HepG2 (cell line): ENCODE results near the gene PIAS1. TPM values are rescaled to one million over a fixed set of nuclear protein-coding genes. Genes with fewer than 3 reads are reported as not detected.

Source experiments
- ATAC-seq: fragments of 200-7000 bp; cut with Tn5 transposase; 3 replicates; pipeline ENCODE4 v1.9.1; 2020; ENCODE audit warnings: mild to moderate bottlenecking, moderate library complexity
- BruUV-seq: library from RNA; stranded (reverse); fragments of 400-500 nt; replicated peaks from 2 replicates; lab custom pipeline; 2021; lab: Mats Ljungman, UMichigan
- CTCF ChIA-PET: fragments of 300-600 bp; formaldehyde crosslinking; extraction: SDS; loops from one replicate; lab custom pipeline; 2021; ENCODE audit warnings: low total read pairs, inconsistent platforms, low intra/inter-chr PET ratio; lab: Yijun Ruan, JAX
- POLR2A ChIA-PET: fragments of 350-600 bp; sonication (Branson Sonifier 250); formaldehyde crosslinking; loops from one replicate; lab custom pipeline; 2020; ENCODE audit warnings: antibody characterized with exemption, inconsistent platforms; lab: Yijun Ruan, JAX
- DNase-seq: peaks from one replicate; pipeline ENCODE4 v3.0.0-alpha.2; 2015; ENCODE audit warnings: low spot score
- FAIRE-seq: peaks from 3 replicates; lab custom pipeline; 2011; peaks lifted over from hg19 to GRCh38; lab: Jason Lieb, UNC
- H2AFZ ChIP-seq: one replicate; pipeline ENCODE4 v1.6.1; 2011; ENCODE audit warnings: low read length, inconsistent platforms
- H3K27ac ChIP-seq: fragments of 300-600 bp; 3 replicates; pipeline ENCODE4 v1.8.0; 2011; ENCODE audit warnings: mixed run types, mild to moderate bottlenecking, mixed read lengths, low read length, inconsistent platforms; ENCODE audit not compliant: insufficient read depth; ENCODE audit errors: extremely low read length
- H3K27me3 ChIP-seq, 2 experiments: fragments of 200-600 bp in 1 of 2; 2 replicates in 1 of 2; 3 replicates in 1 of 2; pipeline versions ENCODE4 v1.6.0 to v1.8.0; 2011; ENCODE audit warnings: low read length in 2 of 2, mild to moderate bottlenecking in 2 of 2, moderate library complexity in 2 of 2, inconsistent platforms in 1 of 2; ENCODE audit not compliant: insufficient read depth in 2 of 2, control insufficient read depth in 1 of 2
- H3K36me3 ChIP-seq, 2 experiments: fragments of 200-600 bp in 1 of 2; replicated peaks in 1 of 2; 2 replicates in 1 of 2; 3 replicates in 1 of 2; pipeline versions ENCODE4 v1.5.1 to v1.8.0; 2011; ENCODE audit warnings: low read length in 2 of 2, inconsistent platforms in 1 of 2; ENCODE audit not compliant: insufficient read depth in 2 of 2, control insufficient read depth in 1 of 2
- H3K4me1 ChIP-seq: 2 replicates; pipeline ENCODE4 v1.5.1; 2012; ENCODE audit warnings: low read length, inconsistent platforms; ENCODE audit not compliant: insufficient read depth
- H3K4me2 ChIP-seq: 2 replicates; pipeline ENCODE4 v1.6.0; 2011; ENCODE audit warnings: low read depth, low read length, inconsistent platforms
- H3K4me3 ChIP-seq, 3 experiments: fragments of 200-600 bp in 1 of 3; sonication (generic), shearing (Covaris generic) in 1 of 3; replicated peaks in 1 of 3; 2 replicates each; pipeline ENCODE4 v1.5.1; 2011 to 2016; ENCODE audit warnings: low read length in 3 of 3, inconsistent platforms in 2 of 3, low read depth in 2 of 3, mild to moderate bottlenecking in 2 of 3, control low read depth in 1 of 3, mixed read lengths in 1 of 3; ENCODE audit not compliant: insufficient read depth in 1 of 3
- H3K79me2 ChIP-seq: one replicate; pipeline ENCODE4 v1.6.1; 2011; ENCODE audit warnings: low read length, inconsistent platforms; ENCODE audit not compliant: insufficient read depth
- H3K9ac ChIP-seq: 2 replicates; pipeline ENCODE4 v1.6.0; 2011; ENCODE audit warnings: mild to moderate bottlenecking, low read depth, low read length, inconsistent platforms; ENCODE audit not compliant: insufficient read depth
- H3K9me3 ChIP-seq: 2 replicates; pipeline ENCODE4 v1.5.1; 2012; ENCODE audit warnings: mild to moderate bottlenecking, low read length
- H4K20me1 ChIP-seq: 2 replicates; pipeline ENCODE4 v1.6.0; 2011; ENCODE audit warnings: inconsistent platforms, mild to moderate bottlenecking, low read length, moderate library complexity; ENCODE audit not compliant: insufficient read depth
- DPF2 ChIP-seq: sonication (generic); formaldehyde crosslinking; IDR thresholded peaks from 2 replicates; pipeline ENCODE4 v1.4.0; 2020; ENCODE audit warnings: mild to moderate bottlenecking, low read depth, missing genetic modification reagents, borderline replicate concordance
- EHMT2 ChIP-seq: fragments of 200-600 bp; sonication (generic); IDR thresholded peaks from 2 replicates; pipeline ENCODE4 v1.7.0; 2017; ENCODE audit warnings: antibody characterized with exemption, low read depth, low read length, borderline replicate concordance
- FOXK2 ChIP-seq: fragments of 450-650 bp; IDR thresholded peaks from 2 replicates; pipeline ENCODE4 v1.6.1; 2016
- KLF12 ChIP-seq: sonication (generic); formaldehyde crosslinking; IDR thresholded peaks from 2 replicates; pipeline ENCODE4 v1.4.0; 2020; ENCODE audit warnings: missing genetic modification reagents, borderline replicate concordance
- MXD1 ChIP-seq: sonication (generic); formaldehyde crosslinking; IDR thresholded peaks from 2 replicates; pipeline ENCODE4 v1.4.0; 2020; ENCODE audit warnings: mild to moderate bottlenecking, missing genetic modification reagents
- MYC ChIP-seq: sonication (generic); formaldehyde crosslinking; IDR thresholded peaks from 2 replicates; pipeline ENCODE4 v1.9.0; 2021; ENCODE audit warnings: missing genetic modification reagents, borderline replicate concordance
- NRL ChIP-seq: sonication (generic); formaldehyde crosslinking; IDR thresholded peaks from 2 replicates; pipeline ENCODE4 v1.5.0; 2020; ENCODE audit warnings: missing genetic modification reagents, mild to moderate bottlenecking, moderate library complexity, borderline replicate concordance
- PRPF4 ChIP-seq: fragments of 200-400 bp; formaldehyde crosslinking; IDR thresholded peaks from 2 replicates; pipeline ENCODE4 v1.6.1; 2016; ENCODE audit warnings: low read length, low read depth; ENCODE audit not compliant: poor library complexity, severe bottlenecking
- SNAI1 ChIP-seq: sonication (generic); formaldehyde crosslinking; IDR thresholded peaks from 2 replicates; pipeline ENCODE4 v1.5.0; 2020; ENCODE audit warnings: mild to moderate bottlenecking, missing genetic modification reagents, borderline replicate concordance
- SOX6 ChIP-seq, 2 experiments: fragments of 450-650 bp in 1 of 2; sonication (generic) in 1 of 2; formaldehyde crosslinking in 1 of 2; IDR thresholded peaks; 2 replicates each; pipeline versions ENCODE4 v1.4.0 to v1.6.1; 2017 to 2020; ENCODE audit warnings: antibody characterized with exemption in 1 of 2, mild to moderate bottlenecking in 1 of 2, missing genetic modification reagents in 1 of 2
- SP2 ChIP-seq: sonication (generic); formaldehyde crosslinking; IDR thresholded peaks from 2 replicates; pipeline ENCODE4 v1.5.1; 2020; ENCODE audit warnings: mild to moderate bottlenecking, missing genetic modification reagents
- SRY ChIP-seq: sonication (generic); formaldehyde crosslinking; IDR thresholded peaks from 2 replicates; pipeline ENCODE4 v1.8.0; 2022; ENCODE audit warnings: mild to moderate bottlenecking, missing genetic modification reagents
- THAP11 ChIP-seq: IDR thresholded peaks from 2 replicates; pipeline ENCODE4 v1.6.1; 2016; ENCODE audit warnings: missing biosample characterization, missing genetic modification reagents
- TOE1 ChIP-seq: sonication (generic); formaldehyde crosslinking; IDR thresholded peaks from 2 replicates; pipeline ENCODE4 v1.4.0; 2020; ENCODE audit warnings: mild to moderate bottlenecking, missing genetic modification reagents
- ZMYM2 ChIP-seq: sonication (generic); formaldehyde crosslinking; IDR thresholded peaks from 2 replicates; pipeline ENCODE4 v1.8.0; 2022; ENCODE audit warnings: mild to moderate bottlenecking, missing genetic modification reagents
- ZNF143 ChIP-seq: sonication (generic); formaldehyde crosslinking; IDR thresholded peaks from 2 replicates; pipeline ENCODE4 v1.4.0; 2020; ENCODE audit warnings: missing genetic modification reagents
- ZNF207 ChIP-seq: fragments of 450-650 bp; IDR thresholded peaks from 2 replicates; pipeline ENCODE4 v1.6.1; 2016; ENCODE audit warnings: antibody characterized with exemption, borderline replicate concordance
- ZNF569 ChIP-seq: sonication (generic); formaldehyde crosslinking; IDR thresholded peaks from 2 replicates; pipeline ENCODE4 v1.5.0; 2020; ENCODE audit warnings: mild to moderate bottlenecking, missing genetic modification reagents, moderate library complexity, borderline replicate concordance
- ZNF775 ChIP-seq: sonication (generic); formaldehyde crosslinking; IDR thresholded peaks from 2 replicates; pipeline ENCODE4 v1.4.0; 2020; ENCODE audit warnings: missing genetic modification reagents, mild to moderate bottlenecking, moderate library complexity, borderline replicate concordance
- in situ Hi-C: cut with HindIII; loops from 2 replicates; pipeline ENCODE4 v1.10.0; 2017; ENCODE audit warnings: low pct_unique_long_range_greater_than_20kb; ENCODE audit not compliant: extremely low pct_ligation_motif_present
- intact Hi-C: fragments of 100-400 bp; cut with micrococcal nuclease; formaldehyde crosslinking; loops from one replicate; pipeline ENCODE4 v1.10.0; 2022; ENCODE audit not compliant: unreplicated experiment
- polyA plus RNA-seq, 8 experiments: library from polyadenylated mRNA; depleted of rRNA in 3 of 8; stranded (reverse) in 7 of 8; unstranded in 1 of 8; fragments of >200 nt; fragmentation: Illumina TruSeq in 4 of 8; extraction: Trizol in 4 of 8; gene quantifications; 2 replicates each; pipeline versions ENCODE4 v1.2.1 to v1.2.3, GENCODE V29; 2011 to 2016; ENCODE audit warnings: low read depth in 4 of 8, missing spikeins in 1 of 8, mixed read lengths in 1 of 8; ENCODE audit not compliant: insufficient read depth in 1 of 8
- total RNA-seq, 5 experiments: library from RNA; depleted of rRNA; stranded (reverse); fragments of >200 nt; fragmentation: Illumina TruSeq; extraction: Trizol; gene quantifications; 2 replicates each; pipeline ENCODE4 v1.2.3, GENCODE V29; 2016; ENCODE audit warnings: low read depth in 1 of 5
- TF ChIP-seq, protein P1 (sequence below): sonication (generic); formaldehyde crosslinking; IDR thresholded peaks from 2 replicates; pipeline ENCODE4; 2020; ENCODE audit warnings: missing genetic modification reagents, mild to moderate bottlenecking, borderline replicate concordance

Gene PIAS1
- total and polyA plus RNA-seq, 2 of the 13 experiments (the other 11 are each of a cell fraction or from before 2014, with no cell fraction given): 20.7 to 33.7 TPM

DNA sequence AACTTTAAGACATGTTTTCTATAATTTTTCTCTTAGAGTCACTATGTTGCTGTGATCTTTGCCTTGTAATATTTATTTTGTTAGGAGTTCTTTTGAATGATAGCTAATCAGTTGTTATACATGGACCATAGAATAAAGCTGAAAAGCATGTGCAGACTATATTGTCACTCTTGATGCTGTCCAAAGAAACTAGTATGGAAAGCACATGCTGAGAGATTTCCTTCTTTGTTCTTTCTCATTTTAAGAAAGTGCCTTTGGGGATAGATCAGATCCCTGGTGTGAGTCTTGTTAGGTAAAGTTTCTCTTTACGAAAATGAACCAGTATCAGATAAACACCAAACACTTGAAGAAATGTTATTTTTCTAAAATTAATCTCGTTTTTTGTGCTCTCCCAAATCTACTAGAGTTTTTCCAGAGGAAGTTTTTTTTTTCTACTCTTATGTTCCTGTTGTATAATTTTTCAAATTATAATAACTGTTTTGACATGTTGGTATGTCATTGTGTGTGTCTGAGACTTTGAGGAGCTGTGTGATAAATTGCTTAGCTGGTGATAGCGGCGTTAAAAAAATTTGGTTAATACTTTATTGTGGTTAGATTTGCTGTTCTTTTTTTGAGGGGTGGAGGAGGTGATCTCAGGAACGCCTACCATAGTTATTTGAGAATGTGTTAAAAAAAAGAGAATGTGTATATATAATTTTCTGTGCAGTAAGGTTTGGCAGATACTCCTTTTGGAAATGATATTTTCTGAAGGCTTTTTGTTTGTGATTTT, 2.2 kb downstream of the PIAS1 start (continued):
- TF ChIP-seq, protein P1, sequence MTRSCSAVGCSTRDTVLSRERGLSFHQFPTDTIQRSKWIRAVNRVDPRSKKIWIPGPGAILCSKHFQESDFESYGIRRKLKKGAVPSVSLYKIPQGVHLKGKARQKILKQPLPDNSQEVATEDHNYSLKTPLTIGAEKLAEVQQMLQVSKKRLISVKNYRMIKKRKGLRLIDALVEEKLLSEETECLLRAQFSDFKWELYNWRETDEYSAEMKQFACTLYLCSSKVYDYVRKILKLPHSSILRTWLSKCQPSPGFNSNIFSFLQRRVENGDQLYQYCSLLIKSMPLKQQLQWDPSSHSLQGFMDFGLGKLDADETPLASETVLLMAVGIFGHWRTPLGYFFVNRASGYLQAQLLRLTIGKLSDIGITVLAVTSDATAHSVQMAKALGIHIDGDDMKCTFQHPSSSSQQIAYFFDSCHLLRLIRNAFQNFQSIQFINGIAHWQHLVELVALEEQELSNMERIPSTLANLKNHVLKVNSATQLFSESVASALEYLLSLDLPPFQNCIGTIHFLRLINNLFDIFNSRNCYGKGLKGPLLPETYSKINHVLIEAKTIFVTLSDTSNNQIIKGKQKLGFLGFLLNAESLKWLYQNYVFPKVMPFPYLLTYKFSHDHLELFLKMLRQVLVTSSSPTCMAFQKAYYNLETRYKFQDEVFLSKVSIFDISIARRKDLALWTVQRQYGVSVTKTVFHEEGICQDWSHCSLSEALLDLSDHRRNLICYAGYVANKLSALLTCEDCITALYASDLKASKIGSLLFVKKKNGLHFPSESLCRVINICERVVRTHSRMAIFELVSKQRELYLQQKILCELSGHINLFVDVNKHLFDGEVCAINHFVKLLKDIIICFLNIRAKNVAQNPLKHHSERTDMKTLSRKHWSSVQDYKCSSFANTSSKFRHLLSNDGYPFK (CRISPR knock-in tag): no peak
- TF ChIP-seq ZNF143 (no peak), PRPF4 (no peak), NRL (no peak), ZNF207 (no peak), EHMT2 (no peak), MXD1 (no peak)

GRCh38 chr15:68057034-68057433, 2.9 kb downstream of the PIAS1 start:
- H3K4me1 ChIP-seq: peaks cover 51% of the 10 kb centered on the region
- no peaks in the 10 kb centered on the region for H3K27me3 ChIP-seq
- intact Hi-C loops (loop anchor here (5.0 to 10.0 kb wide), 2 partner anchors 98 to 110 kb away; no protein-coding TSS in a partner anchor), in situ Hi-C loops (no loop called here)
- no peak overlapping the region for H2AFZ ChIP-seq
- no peak overlapping the region for H3K9ac ChIP-seq
- 0 out of 5 replicates have a peak, but pooled peaks cover 0 to 3% of the 10 kb centered on the region in 2 experiments for H3K36me3 ChIP-seq
- POLR2A ChIA-PET: no interaction called here
- CTCF ChIA-PET: no interaction called here
- H3K9me3 ChIP-seq: no peaks in the 10 kb centered on the region
- ATAC-seq (no peak), DNase-seq (no peak), FAIRE-seq (no peak)
- H3K4me3 ChIP-seq: peak overlapping the region in 1 of 3 experiments; percentile 100; a peak in 2 of 6 replicates
- peaks cover 33% of the 10 kb centered on the region for H4K20me1 ChIP-seq
- peaks cover 73% of the 10 kb centered on the region for H3K79me2 ChIP-seq
- BruUV-seq: no TSS peak
- H3K27ac ChIP-seq: no peak overlapping the region
- H3K4me2 ChIP-seq: peak overlapping the region; percentile 86
- TF ChIP-seq FOXK2: no peak
- no peak for TF ChIP-seq THAP11 (CRISPR knock-in tag)
- no peak for TF ChIP-seq SRY (CRISPR knock-in tag)
- TF ChIP-seq ZNF775: no peak
- TF ChIP-seq TOE1 (CRISPR knock-in tag): no peak
- no peak for TF ChIP-seq ZNF569 (CRISPR knock-in tag)
- no peak for TF ChIP-seq KLF12 (CRISPR knock-in tag)
- TF ChIP-seq ZMYM2 (CRISPR knock-in tag): no peak
- TF ChIP-seq SP2: no peak
- no peak for TF ChIP-seq SOX6 (IDR thresholded peaks at IDR 0.05)
- no peak for TF ChIP-seq SOX6 (CRISPR knock-in tag; IDR thresholded peaks at IDR 0.05)
- TF ChIP-seq DPF2 (CRISPR knock-in tag): no peak
- no peak for TF ChIP-seq SNAI1
- no peak for TF ChIP-seq MYC (CRISPR knock-in tag)
